GM23338 (cell line): ENCODE results near the gene HOXC5.

Source experiments
- CREB1 ChIP-seq: fragments of 250-450 bp; sonication (Bioruptor Pico); IDR thresholded peaks from 2 replicates; pipeline ENCODE4 v1.5.0; 2020; ENCODE audit warnings: low read depth, mild to moderate bottlenecking, moderate library complexity
- CTCF ChIP-seq, 2 experiments: fragments of 200-600 bp in 1 of 2; sonication (generic) in 1 of 2; conservative IDR thresholded peaks; 2 replicates each; pipeline versions ENCODE4 v1.5.1 to v1.6.1; 2016 to 2017; ENCODE audit warnings: antibody characterized with exemption in 2 of 2, low read depth in 2 of 2, mild to moderate bottlenecking in 2 of 2, moderate library complexity in 1 of 2
- ETS1 ChIP-seq: IDR thresholded peaks from 2 replicates; pipeline ENCODE4 v1.6.1; 2016; ENCODE audit warnings: antibody characterized with exemption
- EZH2 ChIP-seq: fragments of 200-600 bp; sonication (generic); IDR thresholded peaks from one replicate; pipeline ENCODE4 v1.8.0; 2017; ENCODE audit warnings: antibody characterized with exemption, mild to moderate bottlenecking, low read depth; ENCODE audit not compliant: unreplicated experiment
- EZH2phosphoT487 ChIP-seq: fragments of 200-600 bp; sonication (generic); IDR thresholded peaks from one replicate; pipeline ENCODE4 v1.8.1; 2018; ENCODE audit warnings: antibody characterized with exemption; ENCODE audit not compliant: unreplicated experiment
- JUNB ChIP-seq: IDR thresholded peaks from one replicate; pipeline ENCODE4 v1.6.1; 2016; ENCODE audit warnings: antibody characterized with exemption; ENCODE audit not compliant: unreplicated experiment
- NANOG ChIP-seq: IDR thresholded peaks from 2 replicates; pipeline ENCODE4 v1.6.1; 2016; ENCODE audit warnings: antibody characterized with exemption, borderline replicate concordance
- POLR2AphosphoS5 ChIP-seq: IDR thresholded peaks from 2 replicates; pipeline ENCODE4 v1.6.1; 2016; ENCODE audit warnings: antibody characterized with exemption, low read depth
- REST ChIP-seq: IDR thresholded peaks from one replicate; pipeline ENCODE4 v1.6.1; 2018; ENCODE audit warnings: antibody characterized with exemption; ENCODE audit not compliant: unreplicated experiment
- STAT1 ChIP-seq: IDR thresholded peaks from one replicate; pipeline ENCODE4 v1.6.1; 2016; ENCODE audit warnings: antibody characterized with exemption; ENCODE audit not compliant: unreplicated experiment
- ZNF331 ChIP-seq: fragments of 250-450 bp; sonication (Bioruptor Pico); IDR thresholded peaks from 2 replicates; pipeline ENCODE4 v1.5.0; 2020; ENCODE audit warnings: low read depth, mild to moderate bottlenecking, moderate library complexity
- ZNF462 ChIP-seq: fragments of 250-450 bp; sonication (Bioruptor Pico); IDR thresholded peaks from 2 replicates; pipeline ENCODE4 v1.5.0; 2020; ENCODE audit warnings: mild to moderate bottlenecking, moderate library complexity

GRCh38 chr12:54002278-54002914 is 30.5 kb upstream of the HOXC5 start:
- no peak for TF ChIP-seq POLR2AphosphoS5
- no peak for TF ChIP-seq CTCF (conservative IDR thresholded peaks at IDR 0.05; ENCODE audit: low read depth in 2 of 2)
- TF ChIP-seq EZH2phosphoT487, result no peak
- TF ChIP-seq EZH2, result peak; percentile 95
- TF ChIP-seq JUNB, result no peak
- TF ChIP-seq REST, result no peak
- TF ChIP-seq ZNF331 (CRISPR knock-in tag), result no peak
- no peak for TF ChIP-seq CREB1 (CRISPR knock-in tag)
- TF ChIP-seq NANOG, result no peak
- TF ChIP-seq ETS1, result no peak
- no peak for TF ChIP-seq STAT1
- TF ChIP-seq ZNF462 (CRISPR knock-in tag), result no peak
